Testis (tissue), 3 donors: Measurements from ENCODE around the gene GATAD1. TPM values are rescaled to one million over a fixed set of nuclear protein-coding genes. Genes with fewer than 3 reads are reported as not detected.
A peak's percentile ranks its signal among the peaks of the same experiment; 100 is the strongest.
"Not testable (repeated sequence)": the region's sequence is repeated elsewhere in the genome, so short reads cannot be mapped to it uniquely, and the experiment has no call there.

Experiments
- DNase-seq: peaks from one replicate; pipeline ENCODE4 v3.0.0-alpha.2; 2019
- H3K27ac ChIP-seq, 2 donors: fragments of 200-600 bp; sonication (generic); one replicate each; pipeline ENCODE4 v1.5.1; 2019
- H3K27me3 ChIP-seq: fragments of 200-600 bp; sonication (generic); one replicate; pipeline ENCODE4 v1.5.1; 2019
- H3K36me3 ChIP-seq: fragments of 200-600 bp; sonication (generic); one replicate; pipeline ENCODE4 v1.5.1; 2017; ENCODE audit warnings: low read depth; ENCODE audit errors: missing control alignments
- H3K4me1 ChIP-seq: fragments of 200-600 bp; sonication (generic); one replicate; pipeline ENCODE4 v1.5.1; 2019
- H3K4me3 ChIP-seq, 2 donors: fragments of 200-600 bp; sonication (generic); one replicate each; pipeline ENCODE4 v1.5.1; 2017 to 2019
- H3K9me3 ChIP-seq: fragments of 200-600 bp; sonication (generic); one replicate; pipeline ENCODE4 v1.5.1; 2017
- CTCF ChIP-seq, 3 experiments: fragments of 450-650 bp in 2 of 3; fragments of 200-600 bp in 1 of 3; sonication (generic) in 1 of 3; IDR thresholded peaks; one replicate each; pipeline ENCODE4 v1.5.1; 2016 to 2019; ENCODE audit warnings: antibody characterized with exemption in 3 of 3, mild to moderate bottlenecking in 2 of 3, moderate library complexity in 1 of 3
- POLR2A ChIP-seq: fragments of 450-650 bp; IDR thresholded peaks from one replicate; pipeline ENCODE4 v1.6.1; 2017; ENCODE audit warnings: antibody characterized with exemption, mild to moderate bottlenecking, moderate library complexity
- WGBS, 2 donors: methylation state at CpG; one replicate each; pipeline ENCODE4 v1.1.5; 2018; 5-methylcytosine and 5-hydroxymethylcytosine counted together
- intact Hi-C: fragments of 100-400 bp; cut with DNase I; formaldehyde crosslinking; loops from one replicate; pipeline ENCODE4 v1.15.1; 2023; ENCODE audit warnings: low total_unique reads
- polyA plus RNA-seq: library from polyadenylated mRNA; stranded (reverse); fragments of 350-450 nt; fragmentation: Illumina TruSeq; extraction: RNeasy Lipid Tissue Mini Kit (QIAGEN cat#74804); gene quantifications from one replicate; pipeline ENCODE4 v1.2.3, GENCODE V29; 2014; ENCODE audit warnings: low read depth, low replicate concordance; ENCODE audit not compliant: insufficient read depth
- total RNA-seq, 2 donors: library from RNA; depleted of rRNA; stranded (reverse); fragments of >200 nt; gene quantifications; one replicate each; pipeline ENCODE4 v1.2.3, GENCODE V29; 2016

GATAD1 gene
- total and polyA plus RNA-seq, 3 donors from 2014 or later: 22.7 to 71.7 (median 65.5) TPM

GRCh38 chr7:92435542-92435941 is 11.7 kb upstream of the GATAD1 start:
- no peak for DNase-seq
- Histone ChIP-seq H3K4me3 (no peak overlapping the region), H3K36me3 (no peaks in the 10 kb centered on the region), H3K4me1 (no peaks in the 10 kb centered on the region), H3K9me3 (no peaks in the 10 kb centered on the region), H3K27me3 (no peaks in the 10 kb centered on the region), H3K27ac (no peak overlapping the region)
- TF ChIP-seq POLR2A: no peak
- no peak for TF ChIP-seq CTCF (IDR thresholded peaks at IDR 0.05)
- intact Hi-C loops: no loop called here
- 95 to 97% methylated on average over 2 of the region's 2 CpGs for WGBS, 2 donors

- DNase-seq: no peak
- Histone ChIP-seq H3K36me3 (no peaks in the 10 kb centered on the region), H3K27ac (no peak overlapping the region), H3K27me3 (no peaks in the 10 kb centered on the region), H3K4me1 (no peaks in the 10 kb centered on the region), H3K9me3 (no peaks in the 10 kb centered on the region), H3K4me3 (no peak overlapping the region)
- WGBS, 2 donors: 71 to 75% methylated on average over 7 of the region's 7 CpGs
- TF ChIP-seq POLR2A (no peak), CTCF (IDR thresholded peaks at IDR 0.05) (no peak)
- intact Hi-C loops: no loop called here
These were observed 10.5 kb upstream of the GATAD1 start for GRCh38 chr7:92436612-92437445.

GRCh38 chr7:92437956-92438491 is 9.3 kb upstream of the GATAD1 start:
- H3K4me1 ChIP-seq: no peaks in the 10 kb centered on the region
- no peak overlapping the region for H3K27ac ChIP-seq
- intact Hi-C loops: no loop called here
- 72 to 75% methylated on average over 6 of the region's 6 CpGs for WGBS, 2 donors
- no peaks in the 10 kb centered on the region for H3K9me3 ChIP-seq
- TF ChIP-seq POLR2A (no peak), CTCF (IDR thresholded peaks at IDR 0.05) (no peak)
- no peak overlapping the region for H3K4me3 ChIP-seq
- no peak for DNase-seq
- no peaks in the 10 kb centered on the region for H3K27me3 ChIP-seq
- no peaks in the 10 kb centered on the region for H3K36me3 ChIP-seq

GRCh38 chr7:92442720-92443119 is 4.6 kb upstream of the GATAD1 start:
- H3K9me3 ChIP-seq, H3K36me3 ChIP-seq, H3K27me3 ChIP-seq, intact Hi-C loops, H3K27ac ChIP-seq, H3K4me1 ChIP-seq, DNase-seq, H3K4me3 ChIP-seq: not testable (repeated sequence)
- 91 to 95% methylated on average over 2 of the region's 2 CpGs for WGBS, 2 donors

- peak; percentile 20 for DNase-seq
- TF ChIP-seq CTCF (IDR thresholded peaks at IDR 0.05): peak in 1 of 3 experiments; percentile 96
- no peak for TF ChIP-seq POLR2A
- Histone ChIP-seq H3K27ac (peak overlapping the region in 1 of 2 donors; percentile 90), H3K27me3 (no peaks in the 10 kb centered on the region), H3K9me3 (no peaks in the 10 kb centered on the region), H3K4me3 (peak overlapping the region; percentile 85 to 98), H3K36me3 (no peaks in the 10 kb centered on the region), H3K4me1 (peaks cover 6% of the 10 kb centered on the region)
- WGBS, 2 donors: 36 to 52% methylated on average over 16 to 21 of the region's 21 CpGs
- intact Hi-C loops: no loop called here
These were observed 375 bp upstream of the GATAD1 start for GRCh38 chr7:92446869-92447344.
